DMS 273 (cell line): Measurements from ENCODE around the gene XPO4.
"Not testable (repeated sequence)": the region's sequence is repeated elsewhere in the genome, so short reads cannot be mapped to it uniquely, and the experiment has no call there.

Source experiments
- DNase-seq: peaks from one replicate; lab custom pipeline; 2025; ENCODE audit not compliant: unreplicated experiment; lab: John Stamatoyannopoulos, UW

XPO4 gene

DNA sequence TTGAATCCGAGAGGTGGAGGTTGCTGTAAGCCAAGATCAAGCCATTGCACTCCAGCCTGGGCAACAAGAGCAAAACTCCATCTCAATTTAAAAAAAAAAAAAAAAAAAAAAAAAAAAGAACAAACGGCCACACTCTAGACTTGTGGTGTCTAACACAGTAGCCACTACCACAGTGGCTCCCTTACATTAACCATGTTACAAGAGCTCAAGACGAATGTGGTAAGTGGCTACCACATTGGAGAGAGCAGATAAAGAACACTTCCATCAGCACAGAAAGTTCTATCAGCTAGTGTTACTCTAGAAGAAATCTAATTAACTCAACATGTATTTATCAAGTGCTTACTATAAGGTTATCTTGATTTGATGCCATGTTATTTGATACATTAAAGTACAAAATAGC is 11.5 kb downstream of the XPO4 start:
- no peak for DNase-seq

DNA sequence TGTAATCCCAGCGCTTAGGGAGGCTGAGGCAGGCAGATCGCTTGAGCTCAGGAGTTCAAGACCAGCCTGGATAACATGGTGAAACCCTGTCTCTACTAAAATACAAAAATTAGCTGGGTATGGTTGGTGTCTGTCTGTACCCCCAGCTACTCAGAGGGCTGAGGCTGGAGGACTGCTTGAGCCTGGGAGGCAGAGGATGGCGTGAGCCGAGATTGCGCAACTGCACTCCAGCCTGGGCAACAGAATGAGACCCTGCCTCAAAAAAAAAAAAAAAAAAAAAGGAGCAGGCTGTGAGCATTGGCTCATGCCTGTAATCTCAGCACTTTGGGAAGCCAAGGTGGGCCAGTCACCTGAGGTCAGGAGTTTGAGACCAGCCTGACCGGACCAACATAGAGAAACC is 12.0 kb downstream of the XPO4 start:
- DNase-seq = not testable (repeated sequence)

DNA sequence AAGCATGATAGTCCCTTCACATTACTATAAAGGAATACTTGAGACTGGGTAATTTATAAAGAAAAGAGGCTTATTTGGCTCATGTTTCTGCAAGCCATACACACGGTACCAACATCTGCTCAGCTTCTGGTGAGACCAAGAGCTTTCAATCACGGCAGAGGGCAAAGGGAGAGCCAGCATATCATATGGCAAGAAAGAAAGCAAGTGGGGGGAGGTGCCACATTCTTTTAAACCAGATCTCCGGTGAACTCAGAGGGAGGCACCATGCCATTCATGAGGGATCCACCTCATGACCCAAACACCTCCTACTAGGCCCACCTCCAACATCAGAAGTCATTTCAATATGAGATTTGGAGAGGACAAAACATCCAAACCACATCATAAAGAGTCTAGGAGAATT is 20.3 kb downstream of the XPO4 start:
- peak; percentile 88 for DNase-seq

DNA sequence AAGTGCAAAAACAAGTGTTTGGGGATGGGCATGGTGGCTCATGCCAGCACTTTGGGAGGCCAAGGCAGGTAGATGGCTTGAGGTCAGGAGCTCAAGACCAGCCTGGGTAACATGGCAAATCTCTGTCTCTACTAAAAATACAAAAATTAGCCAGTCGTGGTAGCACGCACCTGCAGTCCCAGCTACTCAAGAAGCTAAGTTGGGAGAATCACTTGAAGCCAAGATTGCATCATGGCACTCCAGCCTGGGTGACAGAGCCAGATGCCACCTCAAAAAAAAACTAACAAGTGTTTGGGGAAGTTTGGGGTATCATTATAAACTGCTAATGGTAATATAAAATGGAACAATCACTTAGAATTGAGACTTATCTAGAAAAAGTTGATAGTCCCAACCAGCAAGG is 24.6 kb downstream of the XPO4 start:
- no peak for DNase-seq

DNA sequence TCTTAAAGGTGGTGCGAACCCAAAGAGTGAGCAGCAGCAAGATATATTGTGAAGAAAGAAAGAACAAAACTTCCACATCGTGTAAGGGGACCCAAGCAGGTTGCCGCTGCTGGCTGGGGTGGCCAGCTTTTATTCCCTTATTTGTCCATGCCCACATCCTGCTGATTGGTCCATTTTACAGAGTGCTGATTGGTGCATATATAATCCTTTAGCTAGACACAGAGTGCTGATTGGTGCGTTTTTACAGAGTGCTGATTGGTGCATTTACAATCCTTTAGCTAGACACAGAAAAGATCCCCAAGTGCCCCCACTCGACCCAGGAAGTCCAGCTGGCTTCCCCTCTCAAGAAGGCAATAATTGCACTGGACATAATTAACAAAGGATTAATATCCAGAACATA is 25.7 kb downstream of the XPO4 start:
- not testable (repeated sequence) for DNase-seq

DNA sequence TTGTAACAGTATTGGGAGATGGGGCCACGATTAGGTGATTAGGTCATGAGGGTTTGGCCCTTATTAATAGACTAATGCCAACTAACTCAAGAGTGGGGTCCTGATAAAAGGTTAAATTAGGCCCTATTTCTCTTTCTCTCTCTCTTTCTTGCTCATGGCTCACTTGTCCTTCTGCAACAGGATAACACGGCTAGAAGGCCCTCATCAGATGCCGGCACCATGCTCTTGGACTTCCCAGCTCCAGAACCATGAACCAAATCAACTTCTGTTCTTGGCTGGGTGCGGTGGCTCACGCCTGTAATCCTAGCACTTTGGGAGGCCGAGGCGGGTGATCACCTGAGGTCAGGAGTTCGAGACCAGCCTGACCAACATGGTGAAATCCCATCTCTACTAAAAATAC is 28.1 kb downstream of the XPO4 start:
- DNase-seq = not testable (repeated sequence)

DNA sequence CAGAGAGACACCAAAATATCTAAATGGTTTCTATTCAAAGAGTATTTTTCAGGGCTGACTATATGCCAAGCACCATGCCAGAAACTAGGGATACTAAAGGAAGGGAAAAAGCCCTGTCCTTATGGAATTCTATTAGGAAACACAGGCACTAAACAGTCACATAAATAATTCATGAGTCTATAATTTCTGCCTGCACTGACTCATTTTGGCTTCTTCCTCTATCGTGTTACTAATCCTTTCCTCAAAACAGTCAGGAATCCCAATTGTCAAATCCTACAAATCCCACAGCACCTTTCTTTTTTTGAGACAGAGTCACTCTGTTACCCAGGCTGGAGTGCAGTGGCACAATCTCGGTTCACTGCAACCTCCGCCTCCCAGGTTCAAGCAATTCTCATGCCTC is 29.2 kb downstream of the XPO4 start:
- DNase-seq = peak; percentile 45

DNA sequence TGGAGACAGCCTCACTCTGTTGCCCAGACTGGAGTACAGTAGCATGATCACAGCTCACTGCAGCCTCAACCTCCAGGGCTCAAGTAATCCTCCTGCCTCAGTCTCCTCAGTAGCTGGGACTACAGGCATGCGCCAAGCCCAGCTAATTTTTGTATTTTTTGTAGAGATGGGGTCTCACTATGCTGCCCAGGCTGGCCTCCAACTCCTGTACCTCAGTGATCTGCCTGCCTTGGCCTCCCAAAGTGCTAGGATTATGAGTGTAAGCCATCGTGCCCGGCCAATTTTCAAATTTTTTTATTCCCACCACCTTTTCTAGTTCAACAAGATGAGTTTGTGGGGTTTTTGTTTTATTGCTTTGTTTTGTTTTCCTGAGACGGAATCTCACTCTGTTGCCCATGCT is 31.7 kb downstream of the XPO4 start:
- DNase-seq = no peak

DNA sequence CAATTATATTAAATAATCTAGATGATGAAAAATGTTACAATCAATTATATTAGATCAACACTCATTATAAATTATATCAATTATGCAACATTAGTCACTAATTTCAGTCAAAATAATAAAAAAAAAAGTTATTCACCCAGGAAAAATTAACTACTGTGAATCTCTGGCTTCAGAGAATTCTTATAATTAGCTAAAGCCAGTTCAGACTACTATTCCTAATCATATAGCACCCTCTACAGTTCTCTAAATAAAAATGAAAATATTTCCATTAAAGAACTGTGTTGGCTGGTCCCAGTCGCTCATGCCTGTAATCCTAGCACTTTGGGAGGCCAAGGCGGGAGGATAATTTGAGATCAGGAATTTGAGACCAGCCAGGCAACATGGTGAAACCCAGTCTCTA is 33.0 kb downstream of the XPO4 start:
- peak; percentile 22 for DNase-seq

DNA sequence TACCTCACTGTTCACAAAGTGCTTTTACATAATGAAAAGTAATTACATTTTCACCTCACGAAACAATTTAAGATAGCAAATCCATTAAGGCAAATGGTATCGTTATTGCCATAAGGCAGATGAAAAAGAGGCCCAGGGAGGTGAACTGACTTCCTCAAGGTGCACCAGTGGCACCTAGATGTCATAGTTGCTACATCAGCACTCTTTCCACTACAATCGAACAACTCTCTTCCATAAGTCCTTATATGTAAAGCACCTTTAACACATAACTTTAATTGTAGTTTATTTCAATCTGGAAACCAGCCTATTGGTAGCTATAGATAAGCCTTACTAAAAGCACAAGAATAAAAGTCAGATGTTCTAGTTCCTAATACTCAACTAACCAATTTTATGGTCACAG is 35.1 kb downstream of the XPO4 start:
- DNase-seq = no peak

DNA sequence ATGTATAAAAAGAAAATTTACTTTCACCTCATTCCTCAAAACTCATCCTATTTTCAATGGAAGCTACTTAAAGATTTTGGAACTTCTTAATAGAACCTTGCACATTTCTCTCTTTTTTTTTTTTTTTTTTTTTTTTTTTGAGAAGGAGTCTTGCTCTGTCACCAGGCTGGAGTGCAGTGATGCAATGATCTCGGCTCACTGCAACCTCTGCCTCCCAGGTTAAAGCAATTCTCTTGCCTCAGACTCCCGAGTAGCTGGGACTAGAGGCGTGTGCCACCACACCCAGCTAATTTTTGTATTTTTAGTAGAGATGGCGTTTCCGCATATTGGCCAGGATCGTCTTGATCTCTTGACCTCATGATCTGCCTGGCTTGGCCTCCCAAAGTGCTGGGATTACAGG is 40.9 kb downstream of the XPO4 start:
- DNase-seq = not testable (repeated sequence)

DNA sequence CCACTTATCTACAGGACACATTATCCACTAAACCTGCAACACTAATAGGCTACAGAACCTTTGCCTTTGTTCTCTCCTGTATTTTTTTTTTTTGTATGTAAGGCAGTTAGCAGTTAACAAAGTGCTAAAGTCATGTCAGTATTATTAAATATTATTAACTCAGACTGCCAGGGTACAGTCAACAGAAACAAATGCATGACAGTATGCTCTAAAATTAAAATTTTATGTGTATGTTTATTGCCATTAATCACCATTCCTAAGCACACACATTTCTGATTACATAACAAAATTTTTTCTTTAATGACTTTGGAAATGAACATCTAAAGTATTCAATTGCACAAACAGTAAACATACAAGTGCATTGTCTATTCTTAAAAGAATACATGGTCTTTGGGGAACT is 41.7 kb downstream of the XPO4 start:
- no peak for DNase-seq

DNA sequence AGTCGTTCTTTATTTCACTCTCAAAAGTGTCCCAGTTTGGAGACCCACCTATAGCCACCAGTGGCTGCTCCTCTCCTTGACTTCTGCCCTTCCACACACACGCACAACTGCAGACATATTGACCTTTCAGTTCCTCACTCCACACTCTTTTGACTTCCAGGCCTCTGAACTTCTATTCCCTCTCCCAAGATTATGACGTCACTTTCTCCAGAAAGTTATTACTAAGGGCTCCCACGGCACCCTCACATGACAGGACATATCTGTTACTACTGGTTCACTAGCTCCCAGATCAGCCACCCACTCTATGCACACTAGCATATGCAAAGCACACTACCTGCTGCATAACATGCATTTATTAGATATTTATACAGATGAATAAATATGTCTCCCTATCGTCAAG is 45.9 kb downstream of the XPO4 start:
- no peak for DNase-seq

DNA sequence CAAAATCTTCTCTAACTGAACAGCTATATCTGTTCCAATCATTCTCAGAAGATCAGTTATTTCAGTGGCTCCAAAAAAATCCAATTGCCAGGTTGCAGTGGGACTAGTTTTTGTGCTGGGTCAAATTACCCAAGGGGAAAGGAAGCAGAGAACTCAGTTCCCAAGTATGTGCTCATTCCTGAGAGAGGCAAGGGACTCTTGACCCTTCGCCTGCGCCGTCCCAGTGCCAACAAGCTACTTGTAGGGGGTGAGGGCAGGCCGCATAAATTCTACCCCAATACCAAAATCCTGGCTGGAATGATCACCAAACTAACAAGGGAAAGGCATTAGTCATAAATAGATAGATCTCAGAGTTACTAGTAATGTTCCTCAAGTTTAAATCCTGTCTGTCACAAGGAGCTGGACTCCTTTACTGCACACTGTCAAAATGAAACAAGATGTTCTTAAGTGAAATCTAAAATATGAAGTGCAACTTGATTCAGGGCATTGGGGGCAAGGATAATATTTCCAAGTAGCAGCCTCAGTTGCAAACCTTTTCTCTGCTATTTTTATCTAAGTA is 50.6 kb downstream of the XPO4 start:
- no peak for DNase-seq

DNA sequence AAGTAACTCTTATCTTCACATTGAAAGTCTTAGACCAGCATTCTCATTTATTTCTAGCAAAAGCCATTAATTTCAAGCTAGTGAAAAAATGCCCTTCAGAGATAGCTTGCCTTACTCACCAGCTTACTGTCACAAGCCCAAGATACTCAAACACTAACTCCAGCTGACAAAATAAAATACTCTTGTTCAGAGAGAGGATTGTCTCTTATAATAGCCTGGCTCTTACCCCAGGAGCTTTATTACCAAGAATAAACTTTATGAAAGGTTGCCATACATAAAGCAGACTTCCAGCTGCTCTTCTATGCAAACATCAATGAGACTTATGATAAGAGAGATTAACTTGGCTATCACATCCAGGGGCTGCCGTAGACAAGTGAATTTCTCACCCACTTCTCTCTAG is 53.6 kb downstream of the XPO4 start:
- DNase-seq = no peak

DNA sequence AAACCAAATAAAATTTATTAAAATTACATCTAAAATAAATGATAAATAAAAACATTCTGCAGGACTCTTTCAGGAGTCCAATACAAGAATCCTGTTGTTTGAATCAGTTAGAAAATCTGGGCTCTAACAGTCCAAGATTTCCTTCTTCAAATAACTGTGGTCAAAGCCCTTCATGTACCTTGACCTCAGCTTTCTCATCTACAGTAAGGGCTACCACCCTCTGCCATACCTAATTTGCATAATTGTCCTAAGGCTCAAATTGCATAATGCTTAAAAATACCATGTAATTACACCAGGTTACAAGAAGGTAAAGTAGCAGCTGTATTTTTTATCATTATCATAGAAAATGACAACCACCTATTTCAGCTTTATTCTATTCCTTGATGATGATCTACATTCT is 54.3 kb downstream of the XPO4 start:
- no peak for DNase-seq

DNA sequence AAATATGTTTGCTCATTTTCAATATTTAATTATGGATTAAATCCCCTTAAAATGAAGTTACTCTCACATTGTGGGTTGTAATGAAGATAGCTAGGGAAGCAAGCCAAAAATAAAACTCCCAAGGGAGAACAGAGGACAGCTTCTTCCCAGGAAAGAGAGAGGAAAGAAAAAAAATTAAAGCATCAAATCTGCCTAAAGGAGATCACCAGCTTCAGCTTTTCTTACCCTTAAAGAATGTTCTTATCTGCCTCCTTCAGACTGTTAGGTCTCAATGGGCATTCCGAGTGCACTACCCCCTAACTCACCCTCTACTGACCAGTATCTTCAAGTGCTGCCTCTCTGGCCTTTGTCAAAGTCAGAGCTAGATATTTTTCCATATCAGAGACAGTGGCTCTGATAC is 55.2 kb downstream of the XPO4 start:
- DNase-seq = peak; percentile 10

DNA sequence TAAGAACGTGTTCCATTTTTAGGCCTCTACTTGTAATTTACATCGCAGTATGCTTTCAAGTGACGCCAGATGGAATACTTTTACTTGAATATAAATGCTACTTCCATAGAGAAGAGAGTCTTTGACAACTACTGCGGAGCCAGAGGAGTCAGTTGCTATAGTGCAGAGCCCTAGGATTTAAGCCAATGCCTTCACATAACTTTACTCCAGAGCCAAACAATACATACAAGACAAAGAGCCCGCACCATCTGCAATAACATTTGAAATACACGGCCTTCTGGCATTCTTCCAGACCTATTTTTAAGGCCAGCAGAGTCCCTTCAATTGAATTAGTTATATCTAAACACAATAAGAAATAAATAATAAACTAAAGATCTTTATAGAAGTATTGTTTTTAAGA is 59.4 kb downstream of the XPO4 start:
- peak; percentile 5 for DNase-seq

DNA sequence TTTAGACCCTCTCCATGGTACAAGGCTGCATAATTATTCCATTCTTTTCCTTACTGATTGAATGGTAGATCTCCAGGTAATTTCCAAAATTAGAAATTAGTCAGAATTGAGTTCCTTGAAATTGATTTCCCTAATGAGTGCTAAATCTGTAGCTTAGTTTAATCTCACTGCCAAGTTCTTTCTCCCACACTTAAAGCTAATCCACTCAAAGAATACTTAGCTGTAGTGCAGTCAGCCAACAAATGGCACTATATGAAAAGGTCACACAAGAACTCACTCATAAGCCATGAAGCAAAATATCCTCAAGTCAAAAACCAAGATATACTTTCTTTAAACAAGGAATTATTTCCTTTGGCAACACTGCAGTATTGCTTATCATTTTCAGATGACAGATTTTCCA is 62.0 kb downstream of the XPO4 start:
- DNase-seq = no peak

DNA sequence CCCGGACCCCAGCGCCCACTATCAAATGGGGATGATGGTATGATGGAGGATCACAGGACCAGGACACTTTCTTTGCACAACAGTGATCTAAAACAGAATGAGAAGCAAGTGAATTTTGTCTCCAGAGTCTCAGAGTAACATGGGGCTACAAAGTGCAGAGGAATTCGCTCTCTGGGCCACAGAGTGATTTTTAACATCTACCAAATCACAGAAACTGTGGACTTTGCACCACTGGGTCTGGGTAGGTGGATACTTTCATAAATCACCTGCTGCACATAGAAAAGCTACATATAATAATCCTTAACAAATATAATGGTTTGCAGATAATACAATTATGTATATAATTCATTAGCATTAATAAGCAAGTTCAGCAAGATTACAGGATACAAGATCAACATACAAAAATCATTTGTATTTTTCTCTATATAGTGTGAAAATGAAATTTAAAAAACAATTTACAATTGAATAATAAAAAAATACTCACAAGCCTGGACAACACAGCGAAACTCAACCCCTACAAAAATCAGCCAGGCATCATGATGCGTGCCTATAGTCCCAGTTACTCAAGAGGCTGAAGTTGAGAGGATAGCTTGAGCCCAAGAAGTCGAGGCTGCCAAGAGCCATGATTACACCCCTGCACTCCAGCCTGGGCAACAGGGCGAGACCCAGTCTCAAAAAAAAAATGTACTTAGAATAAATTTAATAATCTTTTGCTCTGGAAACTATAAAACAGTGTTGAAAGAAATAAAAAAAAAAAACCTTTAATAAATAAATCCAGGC is 68.5 kb downstream of the XPO4 start:
- DNase-seq = no peak

DNA sequence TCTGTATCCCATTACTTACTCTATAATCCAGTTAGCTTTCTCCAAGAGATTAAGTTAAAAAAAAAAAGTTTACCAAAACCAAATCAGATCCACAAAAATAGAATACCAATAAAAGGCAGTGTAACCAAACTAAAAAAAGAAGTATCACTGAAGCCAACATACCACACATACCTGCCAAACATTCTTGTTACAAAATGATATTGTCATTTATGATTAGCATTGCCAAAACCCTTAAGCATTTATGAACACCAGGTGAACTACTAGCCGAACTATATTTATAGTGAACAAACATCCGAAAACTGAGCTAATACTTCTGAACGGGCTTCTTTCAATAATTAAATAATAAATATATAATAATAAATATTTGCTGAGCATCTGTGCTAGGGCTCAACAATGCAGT is 69.7 kb downstream of the XPO4 start:
- no peak for DNase-seq

DNA sequence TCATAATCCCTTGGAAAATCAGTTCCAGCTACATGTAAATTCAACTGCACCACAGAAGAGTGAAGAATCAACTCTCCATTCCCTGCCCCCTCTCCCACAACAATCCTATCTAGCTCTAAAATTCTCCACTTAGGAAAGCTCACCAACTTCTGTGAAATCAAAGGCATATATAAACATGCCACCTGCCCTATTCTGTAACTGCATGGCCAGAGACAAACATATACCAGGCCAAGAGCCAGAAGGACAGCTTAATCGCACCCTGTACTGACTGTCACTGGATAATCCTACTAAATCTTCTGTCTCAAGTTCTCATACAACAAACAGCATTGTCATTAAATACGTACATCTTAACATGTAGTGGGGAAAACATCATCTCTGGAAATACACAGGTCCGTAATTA is 70.6 kb downstream of the XPO4 start:
- no peak for DNase-seq

DNA sequence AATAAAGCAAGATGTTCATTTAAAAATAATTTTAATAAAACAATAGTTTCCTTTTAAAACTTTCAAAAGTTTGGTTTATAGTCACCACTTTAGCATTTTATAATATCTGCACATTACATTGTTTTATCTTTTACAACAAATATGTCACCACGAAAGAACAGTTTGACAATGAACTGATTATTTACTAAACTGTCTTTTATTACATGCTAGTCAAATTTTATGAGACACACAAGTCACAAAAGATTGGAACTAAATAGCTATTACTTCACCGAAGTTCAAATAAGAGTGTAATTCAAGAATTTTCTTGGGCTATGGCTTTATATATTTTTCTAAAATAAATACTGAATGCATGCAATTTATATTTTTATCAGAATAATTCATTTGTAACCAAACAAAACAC is 71.3 kb downstream of the XPO4 start:
- no peak for DNase-seq
